Panc1 (cell line): ENCODE measurements around the gene MAJIN. TPM values are rescaled to one million over a fixed set of nuclear protein-coding genes. Genes with fewer than 3 reads are reported as not detected.

ENCODE experiments used
- ATAC-seq: fragments of 200-7000 bp; cut with Tn5 transposase; 2 replicates; pipeline ENCODE4 v1.9.1; 2020; ENCODE audit warnings: mild to moderate bottlenecking, moderate library complexity
- BruUV-seq: library from RNA; stranded (reverse); fragments of 400-500 nt; replicated peaks from 2 replicates; lab custom pipeline; 2021; lab: Mats Ljungman, UMichigan
- CTCF ChIA-PET: fragments of 300-600 bp; sonication (Branson Sonifier 250); formaldehyde crosslinking; loops from one replicate; lab custom pipeline; 2022; ENCODE audit warnings: antibody characterized with exemption; lab: Charles Lee
- POLR2A ChIA-PET: fragments of 300-600 bp; sonication (Branson Sonifier 250); formaldehyde crosslinking; loops from one replicate; lab custom pipeline; 2022; ENCODE audit warnings: antibody characterized with exemption; lab: Charles Lee
- DNase-seq: peaks from one replicate; pipeline ENCODE4 v3.0.0-alpha.2; 2010; ENCODE audit warnings: low read depth, low spot score
- H3K27ac ChIP-seq: 2 replicates; pipeline ENCODE4 v1.5.1; 2011; ENCODE audit warnings: mild to moderate bottlenecking, low read length, inconsistent platforms
- H3K27me3 ChIP-seq: fragments of 200-500 bp; sonication (Bioruptor generic); 2 replicates; pipeline ENCODE4 v1.6.0; 2014; ENCODE audit warnings: low read length, inconsistent platforms; ENCODE audit not compliant: control insufficient read depth, insufficient read depth
- H3K36me3 ChIP-seq: fragments of 200-500 bp; sonication (Bioruptor generic); 2 replicates; pipeline ENCODE4 v1.5.1; 2014; ENCODE audit warnings: inconsistent platforms, mild to moderate bottlenecking, low read length, moderate library complexity; ENCODE audit not compliant: control insufficient read depth, insufficient read depth
- H3K4me1 ChIP-seq: 2 replicates; pipeline ENCODE4 v1.5.1; 2011; ENCODE audit warnings: inconsistent platforms, mild to moderate bottlenecking, low read length, moderate library complexity; ENCODE audit not compliant: control insufficient read depth, insufficient read depth
- H3K4me3 ChIP-seq, 2 experiments: 2 replicates each; pipeline ENCODE4 v1.5.1; 2011 to 2012; ENCODE audit warnings: low read depth in 2 of 2, low read length in 2 of 2, mild to moderate bottlenecking in 2 of 2, inconsistent platforms in 1 of 2, moderate library complexity in 1 of 2
- H3K9me3 ChIP-seq: fragments of 200-500 bp; sonication (Bioruptor generic); 2 replicates; pipeline ENCODE4 v1.5.1; 2014; ENCODE audit warnings: low read depth, mild to moderate bottlenecking, inconsistent platforms, low read length, moderate library complexity; ENCODE audit not compliant: control insufficient read depth, insufficient read depth
- CTCF ChIP-seq: fragments of 450-650 bp; IDR thresholded peaks from 2 replicates; pipeline ENCODE4 v1.5.1; 2017; ENCODE audit warnings: mild to moderate bottlenecking
- POLR2AphosphoS5 ChIP-seq: IDR thresholded peaks from 2 replicates; pipeline ENCODE4 v1.6.1; 2012; ENCODE audit warnings: mild to moderate bottlenecking, low read depth, low read length, moderate library complexity
- REST ChIP-seq, 2 experiments: IDR thresholded peaks; 2 replicates each; pipeline ENCODE4 v1.6.1; 2011 to 2012; ENCODE audit warnings: low read depth in 2 of 2, control low read depth in 1 of 2, low read length in 1 of 2, mild to moderate bottlenecking in 1 of 2, moderate library complexity in 1 of 2; ENCODE audit not compliant: insufficient read depth in 1 of 2
- SIN3A ChIP-seq: IDR thresholded peaks from 2 replicates; pipeline ENCODE4 v1.6.1; 2012; ENCODE audit warnings: low read depth, mild to moderate bottlenecking, low read length, moderate library complexity, borderline replicate concordance; ENCODE audit not compliant: insufficient read depth
- TCF7L2 ChIP-seq: IDR thresholded peaks from 2 replicates; pipeline ENCODE4 v1.6.1; 2011; ENCODE audit warnings: mild to moderate bottlenecking, low read depth, low read length, inconsistent platforms
- in situ Hi-C: cut with HindIII; loops from 2 replicates; pipeline ENCODE4 v1.10.0; 2016; ENCODE audit warnings: low sequenced_read_pairs, low pct_unique_long_range_greater_than_20kb
- intact Hi-C: fragments of 100-400 bp; cut with micrococcal nuclease; formaldehyde crosslinking; loops from one replicate; pipeline ENCODE4 v1.10.0; 2022; ENCODE audit not compliant: unreplicated experiment
- total RNA-seq: library from RNA; stranded (reverse); gene quantifications from one replicate; pipeline ENCODE4 v1.2.1, GENCODE V29; 2021; ENCODE audit not compliant: unreplicated experiment

Gene MAJIN
- total RNA-seq, 1 experiment from 2014 or later: not detected

DNA sequence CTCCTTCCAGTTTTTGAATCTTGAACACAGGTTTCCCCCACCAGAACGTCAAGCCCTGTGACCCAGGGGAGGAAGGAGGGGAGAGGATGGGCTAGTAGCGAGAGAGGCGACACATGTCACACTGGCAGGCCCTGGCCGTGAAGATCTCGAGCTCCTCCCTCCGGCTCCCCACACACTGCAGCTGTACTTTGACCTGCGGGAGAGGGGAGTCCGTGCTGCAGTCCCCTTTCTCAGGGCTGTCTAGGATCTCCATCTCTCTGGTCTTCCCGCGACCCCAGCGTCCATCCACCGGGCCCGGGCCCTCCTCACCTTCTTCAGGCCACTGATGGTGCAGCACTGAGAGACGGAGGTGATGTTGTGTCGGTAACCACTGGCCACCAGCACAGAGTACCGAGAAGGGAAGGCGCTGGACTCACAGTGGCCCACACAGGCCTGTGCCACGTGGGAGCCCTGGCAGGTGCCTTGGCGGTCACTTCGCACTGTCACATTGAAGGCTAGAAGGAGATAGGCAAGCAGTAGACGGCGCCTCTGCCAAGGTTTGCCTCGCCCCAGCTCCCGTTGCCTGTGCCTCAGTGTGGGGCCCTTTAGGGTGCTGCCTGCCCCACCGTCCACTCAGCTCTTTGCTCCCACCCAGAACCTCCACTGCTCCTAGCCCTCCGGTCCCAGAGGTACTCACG, 37.1 kb downstream of the MAJIN start:
- CTCF ChIA-PET: no interaction called here
- POLR2A ChIA-PET: no interaction called here
- in situ Hi-C loops: no loop called here

More for the DNA sequence above, 37.1 kb downstream of the MAJIN start:
- ATAC-seq (peak; percentile 17; the same call in 1 of the 2 replicates), DNase-seq (no peak)
- Histone ChIP-seq H3K9me3 (no peaks in the 10 kb centered on the region), H3K4me3 (no peak overlapping the region), H3K4me1 (no peaks in the 10 kb centered on the region), H3K27ac (no peak overlapping the region), H3K27me3 (no peaks in the 10 kb centered on the region), H3K36me3 (no peaks in the 10 kb centered on the region)
- intact Hi-C loops: no loop called here
- no peak for TF ChIP-seq REST (IDR thresholded peaks at IDR 0.05; ENCODE audit: insufficient read depth in 1 of 2, low read depth in 2 of 2, low read length in 1 of 2)
- no peak for TF ChIP-seq SIN3A
- no peak for TF ChIP-seq CTCF
- no peak for TF ChIP-seq POLR2AphosphoS5
- TF ChIP-seq TCF7L2: no peak
- no TSS peak for BruUV-seq
